Left lobe of liver (tissue), 2 donors: ENCODE measurements around the gene MYDGF. TPM values are rescaled to one million over a fixed set of nuclear protein-coding genes. Genes with fewer than 3 reads are reported as not detected.

Experiments
- ATAC-seq: fragments of 200-7000 bp; cut with Tn5 transposase; one replicate; pipeline ENCODE4 v1.9.1; 2020; ENCODE audit warnings: mild to moderate bottlenecking, moderate library complexity
- DNase-seq: peaks from one replicate; pipeline ENCODE4 v3.0.0-alpha.2; 2020; ENCODE audit warnings: low spot score
- total RNA-seq: library from RNA; stranded (reverse); gene quantifications from one replicate; pipeline ENCODE4 v1.2.1, GENCODE V29; 2021
- donor health status: DM: no; HTN: no; CAD: no; lungs with moderate emphysema.
- donor health status: DM: no; HTN: yes; CAD: no.

MYDGF gene
- total RNA-seq, 1 donor from 2014 or later = 85.4 TPM

DNA sequence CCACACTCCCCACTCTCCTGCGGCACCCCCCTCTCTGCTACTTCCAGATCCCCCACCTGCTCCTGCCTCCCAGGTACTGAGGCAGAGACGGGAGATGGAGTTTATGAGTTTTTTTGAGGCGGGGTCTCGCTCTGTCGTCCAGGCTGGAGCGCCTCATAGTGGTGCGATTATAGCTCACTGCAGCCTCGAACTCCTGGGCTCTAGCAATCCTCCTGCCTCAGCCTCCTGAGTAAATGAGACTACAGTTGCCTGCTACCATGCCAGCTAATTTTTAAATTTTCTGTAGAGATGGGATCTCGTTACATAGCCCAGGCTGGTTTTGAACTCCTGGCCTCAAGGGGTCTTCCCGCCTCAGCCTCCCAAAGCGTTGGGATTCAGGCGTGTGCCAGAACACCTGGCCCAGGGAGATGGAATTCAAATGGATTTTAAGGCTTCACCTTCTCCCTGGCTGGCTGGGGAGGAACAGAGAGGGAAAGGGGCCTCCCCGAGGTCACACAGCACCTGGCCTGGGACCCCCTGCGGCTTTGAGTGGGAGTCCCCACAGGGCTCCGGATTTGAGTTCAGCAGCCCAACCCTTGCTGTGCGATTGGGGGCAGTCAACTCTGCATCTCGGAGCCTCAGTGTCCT is 50.4 kb downstream of the MYDGF start:
- DNase-seq (no peak), ATAC-seq (no peak)

DNA sequence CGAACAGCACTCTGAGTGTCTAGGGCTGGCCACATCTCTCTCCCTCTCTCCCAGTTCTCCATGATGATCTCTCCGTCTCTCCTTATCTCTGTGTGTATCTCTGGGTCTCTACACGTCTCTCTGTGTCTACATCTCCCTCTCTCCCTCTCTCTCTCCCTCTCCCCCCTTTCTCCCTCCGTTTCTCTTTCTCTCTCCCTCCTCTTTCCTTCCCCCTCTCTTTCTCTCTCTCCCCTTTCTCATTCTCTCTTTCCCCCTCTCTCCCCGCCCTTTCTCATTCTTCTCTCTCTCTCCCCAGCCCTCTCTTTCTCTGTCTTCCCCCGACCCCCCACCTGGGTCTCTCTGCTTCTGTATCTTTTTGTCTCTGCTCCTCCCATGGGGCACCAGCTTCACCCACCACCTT is 52.1 kb downstream of the MYDGF start:
- ATAC-seq (no peak), DNase-seq (no peak)

DNA sequence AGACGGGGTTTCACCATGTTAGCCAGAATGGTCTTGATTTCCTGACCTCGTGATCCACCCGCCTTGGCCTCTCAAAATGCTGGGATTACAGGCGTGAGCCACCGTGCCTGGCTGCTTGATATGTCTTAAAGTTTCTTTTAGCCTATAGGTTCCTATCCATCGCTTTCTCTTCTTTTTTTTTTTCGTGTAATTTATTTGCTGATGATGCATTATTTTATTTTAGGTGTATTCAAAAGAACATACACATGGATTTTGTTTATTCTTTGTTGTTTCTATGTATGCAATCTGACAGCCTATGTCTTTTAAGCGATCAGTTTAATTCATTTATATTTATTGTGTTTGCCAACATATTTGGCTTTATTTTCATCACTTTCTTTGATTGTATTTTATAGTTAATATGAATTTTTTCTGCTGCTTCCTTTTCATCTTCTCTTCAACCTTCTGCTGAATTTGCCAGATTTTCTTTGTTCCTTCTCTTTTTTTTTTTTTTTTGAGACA is 56.8 kb downstream of the MYDGF start:
- DNase-seq (no peak), ATAC-seq (no peak)

DNA sequence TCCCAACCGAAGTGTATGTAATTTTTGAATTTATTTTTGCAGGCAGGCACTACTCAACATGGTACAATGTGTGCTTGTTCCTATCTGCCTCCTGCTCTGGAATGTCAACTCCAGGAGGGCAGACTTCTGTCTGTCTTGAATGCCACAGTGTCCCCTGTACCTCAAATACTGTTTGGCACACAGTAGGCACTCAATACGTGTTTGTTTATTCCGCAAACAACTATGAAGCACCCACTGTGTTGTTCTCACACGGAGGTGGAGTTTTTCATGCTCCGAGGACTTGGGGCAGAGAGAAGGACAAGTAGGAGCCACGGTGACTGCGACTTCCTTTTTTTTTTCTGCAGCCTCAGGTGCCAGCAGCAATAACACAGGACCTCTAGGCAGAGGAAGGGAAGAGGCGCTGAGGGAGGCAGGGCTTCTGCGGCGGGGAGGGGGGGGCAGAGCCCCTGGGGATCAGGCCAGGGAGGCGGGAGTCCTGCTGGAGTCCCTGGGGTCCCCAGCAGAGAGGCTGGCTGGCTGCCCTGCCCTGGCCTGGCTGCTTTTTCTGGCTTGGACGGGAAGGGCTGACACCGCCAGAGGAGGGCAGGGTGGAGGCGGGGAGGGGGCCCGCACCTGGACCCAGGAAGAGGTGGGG is 60.1 kb downstream of the MYDGF start:
- peak; percentile 20 for ATAC-seq
- no peak for DNase-seq

Other genes with a start within 250 kb of the MYDGF start
- 73.5 TPM for gene UBXN6, start 212.5 kb downstream of the MYDGF start, total RNA-seq
- gene HDGFL2, start 198.0 kb downstream of the MYDGF start, total RNA-seq = 16.8 TPM
- 36.8 TPM for gene PLIN4, start 151.9 kb downstream of the MYDGF start, total RNA-seq
- 136 TPM for gene PLIN5, start 135.1 kb downstream of the MYDGF start, total RNA-seq
- 328 TPM for gene LRG1, start 130.3 kb downstream of the MYDGF start, total RNA-seq
- 1.8 TPM for gene SEMA6B, start 110.7 kb downstream of the MYDGF start, total RNA-seq
- gene TNFAIP8L1, start 30.8 kb downstream of the MYDGF start, total RNA-seq = 24.5 TPM
- 61.3 TPM for gene DPP9, start 53.5 kb upstream of the MYDGF start, total RNA-seq
- gene FEM1A, start 121.4 kb upstream of the MYDGF start, total RNA-seq = 6.2 TPM
- gene TICAM1, start 161.4 kb upstream of the MYDGF start, total RNA-seq = 11.1 TPM
- gene PLIN3, start 197.3 kb upstream of the MYDGF start, total RNA-seq = 12.0 TPM
- not detected for gene ARRDC5, start 232.6 kb upstream of the MYDGF start, total RNA-seq
- 0.45 TPM for gene UHRF1, start 239.2 kb upstream of the MYDGF start, total RNA-seq